Upper lobe of left lung (tissue), 4 donors: ENCODE results near the gene MCUR1.

Experiments
- EP300 ChIP-seq, 4 donors: sonication (generic); formaldehyde crosslinking; IDR thresholded peaks; one replicate each; pipeline ENCODE4 v1.5.1; 2017; ENCODE audit warnings: antibody characterized with exemption in 4 of 4, control low read depth in 2 of 4
- POLR2A ChIP-seq, 4 donors: fragments of 450-650 bp; IDR thresholded peaks; one replicate each; pipeline ENCODE4 v1.5.1; 2016 to 2017; ENCODE audit warnings: antibody characterized with exemption in 4 of 4, mild to moderate bottlenecking in 2 of 4
- POLR2AphosphoS5 ChIP-seq, 2 donors: sonication (generic); formaldehyde crosslinking; IDR thresholded peaks; one replicate each; pipeline ENCODE4 v1.5.1; 2017; ENCODE audit warnings: antibody characterized with exemption in 2 of 2
- TF ChIP-seq, protein P1 (sequence below), 6 experiments: fragments of 450-650 bp in 4 of 6; fragments of 200-600 bp in 2 of 6; sonication (generic) in 2 of 6; IDR thresholded peaks; one replicate each; pipeline ENCODE4 v1.5.1; 2016 to 2019; ENCODE audit warnings: antibody characterized with exemption in 6 of 6

DNA sequence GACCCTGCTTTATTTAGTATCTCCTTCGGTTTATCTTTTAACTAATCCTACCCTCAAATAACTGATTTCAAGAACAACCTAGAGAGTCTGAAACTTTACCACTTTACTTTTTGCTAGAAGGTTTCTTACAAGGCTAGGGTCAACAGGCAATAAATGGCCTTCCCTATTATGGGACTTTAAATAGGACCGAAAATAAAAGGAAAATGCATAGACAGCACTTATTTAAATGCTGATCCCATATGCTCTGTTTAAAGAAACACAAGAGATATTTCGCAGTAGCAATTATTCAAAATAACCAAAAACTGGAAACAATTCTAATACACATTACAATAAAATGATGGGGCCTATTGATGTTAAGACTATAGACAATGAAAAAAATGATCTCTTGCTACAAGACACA is 13.7 kb downstream of the MCUR1 start:
- TF ChIP-seq, protein P1, sequence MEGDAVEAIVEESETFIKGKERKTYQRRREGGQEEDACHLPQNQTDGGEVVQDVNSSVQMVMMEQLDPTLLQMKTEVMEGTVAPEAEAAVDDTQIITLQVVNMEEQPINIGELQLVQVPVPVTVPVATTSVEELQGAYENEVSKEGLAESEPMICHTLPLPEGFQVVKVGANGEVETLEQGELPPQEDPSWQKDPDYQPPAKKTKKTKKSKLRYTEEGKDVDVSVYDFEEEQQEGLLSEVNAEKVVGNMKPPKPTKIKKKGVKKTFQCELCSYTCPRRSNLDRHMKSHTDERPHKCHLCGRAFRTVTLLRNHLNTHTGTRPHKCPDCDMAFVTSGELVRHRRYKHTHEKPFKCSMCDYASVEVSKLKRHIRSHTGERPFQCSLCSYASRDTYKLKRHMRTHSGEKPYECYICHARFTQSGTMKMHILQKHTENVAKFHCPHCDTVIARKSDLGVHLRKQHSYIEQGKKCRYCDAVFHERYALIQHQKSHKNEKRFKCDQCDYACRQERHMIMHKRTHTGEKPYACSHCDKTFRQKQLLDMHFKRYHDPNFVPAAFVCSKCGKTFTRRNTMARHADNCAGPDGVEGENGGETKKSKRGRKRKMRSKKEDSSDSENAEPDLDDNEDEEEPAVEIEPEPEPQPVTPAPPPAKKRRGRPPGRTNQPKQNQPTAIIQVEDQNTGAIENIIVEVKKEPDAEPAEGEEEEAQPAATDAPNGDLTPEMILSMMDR (IDR thresholded peaks at IDR 0.05), result no peak
- no peak for TF ChIP-seq POLR2AphosphoS5 (IDR thresholded peaks at IDR 0.05)
- TF ChIP-seq POLR2A (IDR thresholded peaks at IDR 0.05), result no peak
- no peak for TF ChIP-seq EP300 (IDR thresholded peaks at IDR 0.05)
